IMR-90 (cell line): ENCODE measurements around the gene SLC9B2. TPM values are rescaled to one million over a fixed set of nuclear protein-coding genes. Genes with fewer than 3 reads are reported as not detected.

Experiments used
- ATAC-seq: fragments of 200-7000 bp; cut with Tn5 transposase; 2 replicates; pipeline ENCODE4 v1.9.1; 2020; ENCODE audit warnings: low read depth, mild to moderate bottlenecking, moderate library complexity
- BruUV-seq: library from RNA; stranded (reverse); fragments of 400-500 nt; replicated peaks from 2 replicates; lab custom pipeline; 2021; lab: Mats Ljungman, UMichigan
- CTCF ChIA-PET: fragments of 300-600 bp; formaldehyde crosslinking; extraction: SDS; loops from one replicate; lab custom pipeline; 2021; ENCODE audit warnings: antibody characterized with exemption; lab: Yijun Ruan, JAX
- POLR2A ChIA-PET: fragments of 300-600 bp; sonication (Branson Sonifier 250); formaldehyde crosslinking; loops from one replicate; lab custom pipeline; 2022; ENCODE audit warnings: antibody characterized with exemption; ENCODE audit not compliant: unreplicated experiment; lab: Charles Lee
- DNase-seq: peaks from one replicate; pipeline ENCODE4 v3.0.0; 2013
- H2AFZ ChIP-seq: replicated peaks from 2 replicates; pipeline ENCODE3; 2013; ENCODE audit warnings: low read length, mild to moderate bottlenecking; ENCODE audit not compliant: poor library complexity
- H2AK5ac ChIP-seq: 2 replicates; pipeline ENCODE4 v1.6.1; 2013; ENCODE audit warnings: low read depth, low read length, inconsistent platforms
- H2AK9ac ChIP-seq: replicated peaks from 2 replicates; pipeline ENCODE3; 2013; ENCODE audit warnings: mild to moderate bottlenecking, low read depth, low read length, moderate library complexity; ENCODE audit not compliant: poor library complexity
- H2BK120ac ChIP-seq: 2 replicates; pipeline ENCODE4 v1.6.1; 2013; ENCODE audit warnings: low read depth, low read length, inconsistent platforms
- H2BK15ac ChIP-seq: 3 replicates; pipeline ENCODE4 v1.6.1; 2013; ENCODE audit warnings: low read depth, low read length, inconsistent platforms
- H2BK20ac ChIP-seq: 2 replicates; pipeline ENCODE4 v1.6.1; 2013; ENCODE audit warnings: low read depth, mild to moderate bottlenecking, inconsistent platforms, low read length, moderate library complexity
- H2BK5ac ChIP-seq: 2 replicates; pipeline ENCODE4 v1.6.1; 2013; ENCODE audit warnings: mild to moderate bottlenecking, low read depth, low read length, inconsistent platforms; ENCODE audit not compliant: poor library complexity, severe bottlenecking
- H3K14ac ChIP-seq: replicated peaks from 2 replicates; pipeline ENCODE4 v1.6.1; 2013; ENCODE audit warnings: low read depth, low read length, inconsistent platforms
- H3K18ac ChIP-seq: 2 replicates; pipeline ENCODE4 v1.6.1; 2013; ENCODE audit warnings: low read depth, low read length, control low read depth
- H3K23ac ChIP-seq: 2 replicates; pipeline ENCODE4 v1.6.1; 2013; ENCODE audit warnings: low read depth, low read length, inconsistent platforms
- H3K27ac ChIP-seq: 2 replicates; pipeline ENCODE4 v1.5.1; 2013; ENCODE audit warnings: mild to moderate bottlenecking, control low read depth, low read length; ENCODE audit not compliant: insufficient read depth
- H3K27me3 ChIP-seq: 2 replicates; pipeline ENCODE4 v1.6.1; 2013; ENCODE audit warnings: low read length; ENCODE audit not compliant: control insufficient read depth, insufficient read depth
- H3K36me3 ChIP-seq: 2 replicates; pipeline ENCODE4 v1.6.1; 2013; ENCODE audit warnings: low read length, mixed read lengths; ENCODE audit not compliant: control insufficient read depth, insufficient read depth
- H3K4ac ChIP-seq: 2 replicates; pipeline ENCODE4 v1.6.1; 2013; ENCODE audit warnings: low read depth, low read length, inconsistent platforms
- H3K4me1 ChIP-seq: 2 replicates; pipeline ENCODE4 v1.6.1; 2013; ENCODE audit warnings: low read length, mixed read lengths; ENCODE audit not compliant: control insufficient read depth, insufficient read depth
- H3K4me2 ChIP-seq: 2 replicates; pipeline ENCODE4 v1.6.1; 2013; ENCODE audit warnings: low read depth, mild to moderate bottlenecking, control low read depth, low read length, moderate library complexity
- H3K4me3 ChIP-seq: 2 replicates; pipeline ENCODE4 v1.5.1; 2013; ENCODE audit warnings: low read depth, mild to moderate bottlenecking, control low read depth, low read length, moderate library complexity; ENCODE audit not compliant: insufficient read depth
- H3K56ac ChIP-seq: 2 replicates; pipeline ENCODE4 v1.6.1; 2013; ENCODE audit warnings: low read length, inconsistent platforms; ENCODE audit not compliant: insufficient read depth; ENCODE audit errors: extremely low read depth
- H3K79me1 ChIP-seq, 2 experiments: 2 replicates each; pipeline ENCODE4 v1.6.1; 2013; ENCODE audit warnings: low read length in 2 of 2, inconsistent platforms in 1 of 2, low read depth in 1 of 2
- H3K9ac ChIP-seq: 2 replicates; pipeline ENCODE4 v1.6.1; 2013; ENCODE audit warnings: low read depth, low read length, control low read depth
- H3K9me1 ChIP-seq: 2 replicates; pipeline ENCODE4 v1.6.1; 2013; ENCODE audit warnings: low read length, inconsistent platforms; ENCODE audit not compliant: insufficient read depth
- H3K9me3 ChIP-seq: 2 replicates; pipeline ENCODE4 v1.6.1; 2013; ENCODE audit warnings: low read length; ENCODE audit not compliant: control insufficient read depth, insufficient read depth
- H4K20me1 ChIP-seq: 2 replicates; pipeline ENCODE4 v1.6.1; 2013; ENCODE audit warnings: low read length, inconsistent platforms; ENCODE audit not compliant: insufficient read depth
- H4K5ac ChIP-seq: 2 replicates; pipeline ENCODE4 v1.6.1; 2013; ENCODE audit warnings: mild to moderate bottlenecking, low read depth, low read length, control low read depth
- H4K8ac ChIP-seq, 2 experiments: 2 replicates each; pipeline ENCODE4 v1.6.1; 2013; ENCODE audit warnings: low read depth in 2 of 2, low read length in 2 of 2, control low read depth in 1 of 2, inconsistent platforms in 1 of 2
- H4K91ac ChIP-seq: 2 replicates; pipeline ENCODE4 v1.6.1; 2013; ENCODE audit warnings: low read depth, low read length, inconsistent platforms; ENCODE audit not compliant: insufficient read depth
- CHD1 ChIP-seq: IDR thresholded peaks from 2 replicates; pipeline ENCODE4 v1.6.1; 2012; ENCODE audit warnings: low read depth, low read length, improper control_type of control experiment
- CTCF ChIP-seq: conservative IDR thresholded peaks from 2 replicates; pipeline ENCODE4 v1.5.1; 2012; ENCODE audit warnings: mild to moderate bottlenecking, low read depth, low read length, improper control_type of control experiment
- ELK1 ChIP-seq: fragments of 150-350 bp; IDR thresholded peaks from 2 replicates; pipeline ENCODE4 v1.6.1; 2016; ENCODE audit warnings: low read depth, mild to moderate bottlenecking, low read length, moderate library complexity, borderline replicate concordance
- FOS ChIP-seq: fragments of 150-350 bp; IDR thresholded peaks from 2 replicates; pipeline ENCODE4 v1.6.1; 2016; ENCODE audit warnings: low read depth, low read length
- MAFK ChIP-seq: IDR thresholded peaks from 2 replicates; pipeline ENCODE4 v1.6.1; 2012; ENCODE audit warnings: low read depth, low read length, improper control_type of control experiment
- MAZ ChIP-seq: IDR thresholded peaks from 2 replicates; pipeline ENCODE4 v1.6.1; 2012; ENCODE audit warnings: low read depth, mild to moderate bottlenecking, low read length, improper control_type of control experiment, moderate library complexity, borderline replicate concordance
- POLR2A ChIP-seq: IDR thresholded peaks from 2 replicates; pipeline ENCODE4 v1.6.1; 2012; ENCODE audit warnings: mild to moderate bottlenecking, low read depth, low read length
- SMC3 ChIP-seq: fragments of 150-350 bp; IDR thresholded peaks from 2 replicates; pipeline ENCODE4 v1.6.1; 2016; ENCODE audit warnings: low read depth, mild to moderate bottlenecking, antibody characterized with exemption, low read length, moderate library complexity
- USF2 ChIP-seq: fragments of 150-350 bp; IDR thresholded peaks from 2 replicates; pipeline ENCODE4 v1.6.1; 2017; ENCODE audit warnings: mild to moderate bottlenecking, antibody characterized with exemption, low read length, low read depth
- WGBS, 2 experiments: methylation state at CpG; one replicate each; pipeline versions ENCODE4 v1.1.5 to v1.1.7; 2013; ENCODE audit warnings: missing lambda C conversion rate in 2 of 2; ENCODE audit not compliant: insufficient read length in 1 of 2; ENCODE audit errors: extremely low coverage in 2 of 2; 5-methylcytosine and 5-hydroxymethylcytosine counted together
- dilution Hi-C: fragments of 300-500 bp; cut with HindIII; formaldehyde crosslinking; loops from one replicate; pipeline ENCODE4 v1.14.3; 2018; ENCODE audit warnings: low sequenced_read_pairs; ENCODE audit not compliant: unreplicated experiment
- in situ Hi-C: fragments of 300-500 bp; cut with MboI; formaldehyde crosslinking; loops from 3 replicates; pipeline ENCODE4 v1.14.3; 2019; ENCODE audit warnings: low sequenced_read_pairs, inconsistent platforms, mixed read lengths
- intact Hi-C: fragments of 100-400 bp; cut with micrococcal nuclease; formaldehyde crosslinking; loops from 2 replicates; pipeline ENCODE4 v1.10.0; 2022
- polyA plus RNA-seq, 3 experiments: library from polyadenylated mRNA; depleted of rRNA; stranded (reverse); fragments of >200 nt; gene quantifications; 2 replicates each; pipeline ENCODE4 v1.2.3, GENCODE V29; 2012; ENCODE audit warnings: low replicate concordance in 1 of 3
- total RNA-seq: library from RNA; depleted of rRNA; stranded (reverse); fragments of >200 nt; gene quantifications from 2 replicates; pipeline ENCODE4 v1.2.3, GENCODE V29; 2012

Gene SLC9B2
- total and polyA plus RNA-seq, 2 of the 4 experiments (the other 2 are of a cell fraction): 5.7 to 9.0 TPM

GRCh38 chr4:103021120-103021519 lies 55.4 kb downstream of the SLC9B2 start:
- no peak overlapping the region for H2BK15ac ChIP-seq
- ChIA-PET POLR2A (no interaction called here), CTCF (interaction anchor here (0.6 kb wide), 1 partner anchor 222 kb away, joined by 3 read pairs; no protein-coding TSS in a partner anchor)
- H3K56ac ChIP-seq: no peak overlapping the region
- dilution Hi-C loops (loop anchor here (25.0 kb wide), 1 partner anchor 409 kb away; no protein-coding TSS in a partner anchor), intact Hi-C loops (no loop called here), in situ Hi-C loops (no loop called here)
- no peak for ATAC-seq
- H3K27me3 ChIP-seq: no peaks in the 10 kb centered on the region
- H2AK5ac ChIP-seq: no peak overlapping the region
- H3K4ac ChIP-seq: no peak overlapping the region
- no peaks in the 10 kb centered on the region for H3K36me3 ChIP-seq
- no peak overlapping the region for H3K9ac ChIP-seq
- no peak overlapping the region for H3K4me2 ChIP-seq
- no peak for TF ChIP-seq SMC3
- TF ChIP-seq MAZ: no peak
- TF ChIP-seq FOS: no peak
- no peak for TF ChIP-seq CTCF
- TF ChIP-seq POLR2A: no peak
- TF ChIP-seq MAFK: no peak
- no peak for TF ChIP-seq USF2
- no peak for TF ChIP-seq ELK1
- no peak for TF ChIP-seq CHD1
- H3K27ac ChIP-seq: no peak overlapping the region
- H3K9me1 ChIP-seq: peaks cover 6% of the 10 kb centered on the region
- no peak overlapping the region for H4K5ac ChIP-seq
- H4K8ac ChIP-seq: no peak overlapping the region
- H3K79me1 ChIP-seq: peaks cover 0 to 4% of the 10 kb centered on the region in 2 experiments; a peak in 1 of 4 replicates
- H3K18ac ChIP-seq: no peak overlapping the region
- DNase-seq: no peak
- no peak overlapping the region for H2BK120ac ChIP-seq
- no peak overlapping the region for H3K14ac ChIP-seq
- H3K4me1 ChIP-seq: peaks cover 4% of the 10 kb centered on the region; the same call in 1 of the 2 replicates
- WGBS, 2 experiments: no CpG with 5 or more reads among the region's 2 CpGs
- BruUV-seq: no TSS peak
- H3K9me3 ChIP-seq: no peaks in the 10 kb centered on the region
- H3K4me3 ChIP-seq: no peak overlapping the region
- H4K91ac ChIP-seq: no peak overlapping the region
- H2AK9ac ChIP-seq: no peak overlapping the region
- H3K23ac ChIP-seq: no peak overlapping the region
- H2BK5ac ChIP-seq: no peak overlapping the region
- no peak overlapping the region for H2BK20ac ChIP-seq
- no peak overlapping the region for H2AFZ ChIP-seq
- H4K20me1 ChIP-seq: no peaks in the 10 kb centered on the region
